Measurements from ENCODE around the gene WDR41.
"Not testable (repeated sequence)": the region's sequence is repeated elsewhere in the genome, so short reads cannot be mapped to it uniquely, and the experiment has no call there.

Gene WDR41

DNA sequence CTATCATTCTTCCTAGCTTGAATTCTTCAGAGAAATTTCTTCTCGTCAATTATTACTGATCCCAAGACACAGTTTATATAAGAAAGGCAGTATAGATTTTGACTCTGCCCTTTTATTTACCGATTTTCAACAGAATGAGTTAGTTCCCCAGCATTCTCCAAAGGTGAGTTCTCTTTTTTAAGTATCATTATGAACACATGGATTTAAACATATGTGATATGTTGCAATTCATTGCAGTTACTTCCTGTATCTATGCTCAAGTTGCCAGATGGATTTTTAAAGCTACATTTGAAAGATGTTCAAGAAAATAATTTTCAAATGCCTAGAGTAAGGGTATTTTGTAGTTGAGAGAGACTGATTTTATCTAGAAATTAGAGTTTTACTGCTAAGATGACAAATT lies 8.4 kb downstream of the WDR41 start:
- in situ Hi-C loops (cut with HindIII; ENCODE audit: low sequenced_read_pairs): no loop called here
- TF ChIP-seq, protein P1, sequence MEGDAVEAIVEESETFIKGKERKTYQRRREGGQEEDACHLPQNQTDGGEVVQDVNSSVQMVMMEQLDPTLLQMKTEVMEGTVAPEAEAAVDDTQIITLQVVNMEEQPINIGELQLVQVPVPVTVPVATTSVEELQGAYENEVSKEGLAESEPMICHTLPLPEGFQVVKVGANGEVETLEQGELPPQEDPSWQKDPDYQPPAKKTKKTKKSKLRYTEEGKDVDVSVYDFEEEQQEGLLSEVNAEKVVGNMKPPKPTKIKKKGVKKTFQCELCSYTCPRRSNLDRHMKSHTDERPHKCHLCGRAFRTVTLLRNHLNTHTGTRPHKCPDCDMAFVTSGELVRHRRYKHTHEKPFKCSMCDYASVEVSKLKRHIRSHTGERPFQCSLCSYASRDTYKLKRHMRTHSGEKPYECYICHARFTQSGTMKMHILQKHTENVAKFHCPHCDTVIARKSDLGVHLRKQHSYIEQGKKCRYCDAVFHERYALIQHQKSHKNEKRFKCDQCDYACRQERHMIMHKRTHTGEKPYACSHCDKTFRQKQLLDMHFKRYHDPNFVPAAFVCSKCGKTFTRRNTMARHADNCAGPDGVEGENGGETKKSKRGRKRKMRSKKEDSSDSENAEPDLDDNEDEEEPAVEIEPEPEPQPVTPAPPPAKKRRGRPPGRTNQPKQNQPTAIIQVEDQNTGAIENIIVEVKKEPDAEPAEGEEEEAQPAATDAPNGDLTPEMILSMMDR (IDR thresholded peaks at IDR 0.05; ENCODE audit: low read depth, low read length, missing control alignments): no peak

DNA sequence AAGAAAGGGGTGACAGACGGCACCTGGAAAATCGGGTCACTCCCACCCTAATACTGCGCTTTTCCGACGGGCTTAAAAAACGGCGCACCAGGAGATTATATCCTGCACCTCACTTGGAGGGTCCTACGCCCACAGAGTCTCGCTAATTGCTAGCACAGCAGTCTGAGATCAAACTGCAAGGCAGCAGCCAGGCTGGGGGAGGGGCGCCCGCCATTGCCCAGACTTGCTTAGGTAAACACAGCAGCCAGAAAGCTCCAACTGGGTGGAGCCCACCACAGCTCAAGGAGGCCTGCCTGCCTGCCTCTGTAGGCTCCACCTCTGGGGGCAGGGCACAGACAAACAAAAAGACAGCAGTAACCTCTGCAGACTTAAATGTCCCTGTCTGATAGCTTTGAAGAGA lies 17.1 kb downstream of the WDR41 start:
- H3K4me3 ChIP-seq (ENCODE audit: low read depth, low read length); in situ Hi-C loops (cut with HindIII; ENCODE audit: low sequenced_read_pairs); DNase-seq (ENCODE audit: low read depth): not testable (repeated sequence)

More for the DNA sequence above, 8.4 kb downstream of the WDR41 start:
- H3K4me3 ChIP-seq (ENCODE audit: low read depth, low read length): no peak overlapping the region
- no peak for DNase-seq (ENCODE audit: low read depth)

DNA sequence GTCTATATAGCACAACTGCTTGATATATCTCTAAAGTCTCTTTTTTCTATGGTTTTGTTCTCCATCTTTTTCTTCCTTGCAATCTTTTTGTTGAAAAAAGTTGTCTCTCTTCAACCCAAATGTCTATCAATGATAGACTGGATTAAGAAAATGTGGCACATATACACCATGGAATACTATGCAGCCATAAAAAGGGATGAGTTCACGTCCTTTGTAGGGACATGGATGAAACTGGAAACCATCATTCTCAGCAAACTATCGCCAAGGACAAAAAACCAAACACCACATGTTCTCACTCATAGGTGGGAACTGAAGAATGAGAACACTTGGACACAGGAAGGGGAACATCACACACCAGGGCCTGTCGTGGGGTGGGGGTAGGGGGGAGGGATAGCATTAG lies 23.2 kb downstream of the WDR41 start:
- H3K4me3 ChIP-seq (ENCODE audit: low read depth, low read length); DNase-seq (ENCODE audit: low read depth); in situ Hi-C loops (cut with HindIII; ENCODE audit: low sequenced_read_pairs): not testable (repeated sequence)

DNA sequence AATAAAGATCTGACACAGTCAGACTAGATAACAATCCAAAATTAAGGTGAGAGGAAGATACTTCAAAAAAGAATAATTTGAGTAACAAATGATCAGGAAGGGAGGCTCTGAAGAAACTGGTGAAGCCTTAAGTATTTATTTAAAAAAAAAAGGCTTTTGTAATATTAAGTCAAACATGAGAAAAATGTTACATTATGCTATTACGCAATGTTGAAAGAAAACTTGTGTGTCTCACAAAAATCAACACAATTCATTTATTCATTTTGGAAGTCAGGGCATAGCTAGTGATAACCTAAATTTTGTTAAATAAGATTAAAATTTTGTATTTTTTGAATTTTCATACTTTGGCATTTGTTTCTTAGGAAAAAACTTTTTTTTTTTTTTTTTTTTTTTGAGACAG lies 28.2 kb downstream of the WDR41 start:
- in situ Hi-C loops (cut with HindIII; ENCODE audit: low sequenced_read_pairs): no loop called here
- H3K4me3 ChIP-seq (ENCODE audit: low read depth, low read length): no peak overlapping the region
- TF ChIP-seq, protein P1 (IDR thresholded peaks at IDR 0.05; ENCODE audit: low read depth, low read length, missing control alignments): no peak
- DNase-seq (ENCODE audit: low read depth): no peak

DNA sequence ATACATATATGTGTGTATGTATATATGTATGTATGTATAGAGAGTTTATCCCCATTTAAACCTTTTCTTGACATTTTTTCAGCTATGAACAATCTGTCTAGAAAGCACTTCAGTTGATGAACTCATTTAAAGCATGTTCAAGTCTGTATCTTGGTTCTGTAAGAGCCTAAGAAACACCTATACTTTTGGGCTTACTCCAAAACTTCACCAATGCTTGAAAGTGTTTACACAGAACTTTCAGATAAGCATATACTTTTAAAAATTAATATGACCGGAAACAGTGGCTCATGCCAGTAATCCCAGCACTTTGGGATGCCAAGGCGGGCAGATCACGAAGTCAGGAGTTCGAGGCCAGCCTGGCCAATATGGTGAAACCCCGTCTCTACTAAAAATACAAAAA lies 30.8 kb downstream of the WDR41 start:
- TF ChIP-seq, protein P1 (IDR thresholded peaks at IDR 0.05; ENCODE audit: low read depth, low read length, missing control alignments): no peak
- in situ Hi-C loops (cut with HindIII; ENCODE audit: low sequenced_read_pairs): no loop called here

DNA sequence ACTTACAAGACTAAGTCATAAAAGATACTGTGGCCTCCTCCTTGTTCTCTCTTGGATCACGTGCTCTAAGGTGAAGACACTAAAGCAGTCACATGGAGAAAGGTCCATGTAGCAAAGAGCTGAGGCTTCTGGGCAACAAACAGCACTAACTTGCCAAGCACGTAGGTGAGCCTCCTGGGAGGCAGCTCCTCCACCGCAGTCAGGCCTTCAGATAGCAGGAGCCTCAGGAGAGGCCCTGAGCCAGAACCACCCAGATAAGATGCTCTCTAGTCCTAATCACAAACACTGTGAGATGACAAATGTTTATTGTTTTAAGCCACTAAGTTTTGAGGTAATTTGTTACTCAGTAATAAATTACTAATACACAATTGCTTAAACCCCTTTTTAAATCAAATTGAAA lies 38.0 kb downstream of the WDR41 start:
- TF ChIP-seq, protein P1 (IDR thresholded peaks at IDR 0.05; ENCODE audit: low read depth, low read length, missing control alignments): no peak
- in situ Hi-C loops (cut with HindIII; ENCODE audit: low sequenced_read_pairs): no loop called here
- no peak for DNase-seq (ENCODE audit: low read depth)
- no peak overlapping the region for H3K4me3 ChIP-seq (ENCODE audit: low read depth, low read length)

More for the DNA sequence above, 30.8 kb downstream of the WDR41 start:
- H3K4me3 ChIP-seq (ENCODE audit: low read depth, low read length): no peak overlapping the region
- DNase-seq (ENCODE audit: low read depth): no peak

DNA sequence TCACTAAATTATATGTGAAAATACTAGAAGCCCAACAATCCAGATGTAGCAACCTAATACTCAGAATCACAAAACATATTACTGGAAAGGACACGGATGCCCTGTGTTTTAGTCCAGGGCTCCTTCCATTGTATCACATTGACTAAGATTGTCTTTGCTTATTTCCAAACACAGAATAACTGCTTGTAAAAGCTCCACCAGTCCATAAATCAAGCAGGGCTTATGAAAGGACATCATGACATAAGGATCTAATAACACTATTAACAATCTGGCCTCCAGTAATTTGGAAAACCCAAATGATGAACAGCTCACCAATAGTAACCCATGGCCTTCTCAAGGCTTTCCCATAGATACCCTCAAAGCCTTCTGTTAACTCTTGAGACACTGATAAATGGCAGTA lies 39.8 kb downstream of the WDR41 start:
- TF ChIP-seq, protein P1 (IDR thresholded peaks at IDR 0.05; ENCODE audit: low read depth, low read length, missing control alignments): no peak
- in situ Hi-C loops (cut with HindIII; ENCODE audit: low sequenced_read_pairs): no loop called here
- no peak overlapping the region for H3K4me3 ChIP-seq (ENCODE audit: low read depth, low read length)
- DNase-seq (ENCODE audit: low read depth): no peak

DNA sequence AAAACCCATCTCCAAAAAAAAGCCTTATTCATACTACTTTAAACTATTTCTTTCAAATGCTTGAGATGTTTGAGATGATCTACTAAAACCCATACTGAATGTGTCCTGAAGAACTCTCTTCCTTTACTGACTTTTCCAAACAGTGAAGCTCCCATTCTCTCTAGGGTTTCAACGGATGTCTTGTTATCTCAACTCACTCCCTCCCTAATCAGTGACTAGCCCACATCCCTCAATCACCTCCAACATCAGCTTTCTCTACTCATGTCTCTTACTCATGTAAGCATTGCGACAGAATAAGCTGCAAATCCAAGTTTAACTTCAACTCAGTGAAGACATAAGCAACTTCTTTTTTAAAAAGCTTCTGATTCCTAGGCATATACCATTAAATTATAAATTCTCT lies 42.1 kb downstream of the WDR41 start:
- in situ Hi-C loops (cut with HindIII; ENCODE audit: low sequenced_read_pairs): loop anchor here (25.0 kb wide), 1 partner anchor 313 kb away; no protein-coding TSS in a partner anchor
- no peak for DNase-seq (ENCODE audit: low read depth)
- TF ChIP-seq, protein P1 (IDR thresholded peaks at IDR 0.05; ENCODE audit: low read depth, low read length, missing control alignments): no peak

More for the DNA sequence above, 42.1 kb downstream of the WDR41 start:
- no peak overlapping the region for H3K4me3 ChIP-seq (ENCODE audit: low read depth, low read length)
